RWPE1 (cell line): Measurements from ENCODE around the gene SRR.

Experiments used
- CTCF ChIA-PET: fragments of 350-600 bp; sonication (Branson Sonifier 250); formaldehyde crosslinking; extraction: SDS; loops from one replicate; lab custom pipeline; 2021; lab: Yijun Ruan, JAX
- POLR2A ChIA-PET: fragments of 400-600 bp; formaldehyde crosslinking; extraction: SDS; loops from one replicate; lab custom pipeline; 2020; ENCODE audit warnings: antibody characterized with exemption; ENCODE audit not compliant: low non-redundant PET; lab: Yijun Ruan, JAX
- DNase-seq: peaks from one replicate; pipeline ENCODE4 v3.0.0; 2012; ENCODE audit warnings: low spot score
- H3K27ac ChIP-seq: fragments of 450-650 bp; 2 replicates; pipeline ENCODE4 v1.5.1; 2017
- CTCF ChIP-seq: fragments of 450-650 bp; conservative IDR thresholded peaks from 2 replicates; pipeline ENCODE4 v1.5.1; 2017; ENCODE audit warnings: low read depth, mild to moderate bottlenecking

SRR gene

GRCh38 chr17:2321399-2321798 lies 17.6 kb downstream of the SRR start:
- CTCF ChIA-PET: interaction anchor here (1.0 kb wide), 1 partner anchor 14 kb away, joined by 6 read pairs; no protein-coding TSS in a partner anchor
- no peak overlapping the region for H3K27ac ChIP-seq
- POLR2A ChIA-PET: no interaction called here

DNA sequence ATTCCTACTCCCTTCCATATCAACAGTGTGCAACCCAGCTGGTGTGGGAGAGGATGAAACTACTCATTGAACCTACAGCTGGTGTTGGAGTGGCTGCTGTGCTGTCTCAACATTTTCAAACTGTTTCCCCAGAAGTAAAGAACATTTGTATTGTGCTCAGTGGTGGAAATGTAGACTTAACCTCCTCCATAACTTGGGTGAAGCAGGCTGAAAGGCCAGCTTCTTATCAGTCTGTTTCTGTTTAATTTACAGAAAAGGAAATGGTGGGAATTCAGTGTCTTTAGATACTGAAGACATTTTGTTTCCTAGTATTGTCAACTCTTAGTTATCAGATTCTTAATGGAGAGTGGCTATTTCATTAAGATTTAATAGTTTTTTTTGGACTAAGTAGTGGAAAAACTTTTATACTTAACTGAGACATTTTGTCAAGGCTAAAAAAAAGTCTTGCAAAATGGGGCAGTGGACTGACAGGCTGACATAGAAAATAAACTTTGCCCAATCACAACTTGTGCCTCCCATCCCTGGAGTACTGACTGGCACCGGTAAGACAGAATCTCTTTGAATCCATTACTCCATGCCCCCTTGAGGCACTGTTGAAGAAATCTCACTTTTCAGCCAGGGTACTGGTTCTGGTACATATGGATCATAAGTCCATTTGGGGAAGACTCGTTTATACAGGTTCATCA lies 20.0 kb downstream of the SRR start:
- POLR2A ChIA-PET: no interaction called here
- no peak for DNase-seq
- CTCF ChIA-PET: interaction anchor here (0.6 kb wide), 1 partner anchor 25 kb away, joined by 5 read pairs; no protein-coding TSS in a partner anchor
- no peak for TF ChIP-seq CTCF
- H3K27ac ChIP-seq: no peak overlapping the region

More at GRCh38 chr17:2321399-2321798, 17.6 kb downstream of the SRR start:
- TF ChIP-seq CTCF: no peak
- DNase-seq: no peak

DNA sequence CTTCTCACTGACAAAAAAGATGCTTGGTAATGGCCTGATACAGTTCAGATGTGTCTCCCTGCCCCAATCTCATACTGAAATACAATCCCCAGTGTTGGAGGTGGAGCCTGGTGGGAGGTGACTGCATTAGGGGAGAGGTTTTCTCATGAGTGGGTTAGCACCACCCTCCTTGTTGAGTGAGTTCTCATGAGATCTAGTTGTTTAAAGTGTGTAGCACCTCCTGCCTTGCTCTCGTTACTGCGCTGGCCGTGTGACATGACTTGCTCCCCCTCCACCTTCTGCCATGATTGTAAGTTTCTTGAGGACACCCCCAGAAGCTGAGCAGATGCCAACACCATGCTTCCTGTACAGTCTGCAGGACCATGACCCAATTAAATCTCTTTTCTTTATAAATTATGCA lies 27.6 kb downstream of the SRR start:
- TF ChIP-seq CTCF: no peak
- DNase-seq: no peak
- POLR2A ChIA-PET: no interaction called here
- H3K27ac ChIP-seq: no peak overlapping the region
- CTCF ChIA-PET: no interaction called here

- no peak for TF ChIP-seq CTCF
- H3K27ac ChIP-seq: peak overlapping the region; percentile 89
- DNase-seq: peak; percentile 20
- ChIA-PET POLR2A (interaction anchor here (0.5 to 1.3 kb wide), 6 partner anchors 12 to 420 kb away, joined by 3 to 5 read pairs (median 4); partner anchors contain the start of genes SMG6 and SRR), CTCF (interaction anchor here (0.6 to 2.1 kb wide), 4 partner anchors 17 to 61 kb away, joined by 3 to 9 read pairs (median 6); no protein-coding TSS in a partner anchor)
These were observed 32.0 kb downstream of the SRR start for GRCh38 chr17:2335726-2336214.

- ChIA-PET CTCF (interaction anchor here (0.6 to 2.1 kb wide), 5 partner anchors 16 to 288 kb away, joined by 3 to 9 read pairs (median 4); no protein-coding TSS in a partner anchor), POLR2A (interaction anchor here (0.5 to 1.3 kb wide), 6 partner anchors 12 to 421 kb away, joined by 3 to 5 read pairs (median 3); partner anchors contain the start of genes SMG6 and SRR)
- peak within 1 kb of the TSS; percentile 89 for H3K27ac ChIP-seq
- TF ChIP-seq CTCF: peak; percentile 24
- DNase-seq: peak; percentile 96
These were observed 32.6 kb downstream of the SRR start, which contains the start of gene TSR1 for GRCh38 chr17:2336215-2336851. TSS of gene TSR1 (minus strand) at chr17:2336457. CDS start at chr17:2336427, 30 bp downstream.
